Activated T-helper 1 cell treated with Interleukin-2 at 50 U/mL for 16 hours (primary cell): Measurements from ENCODE around the gene ADNP2.
A peak's percentile ranks its signal among the peaks of the same experiment; 100 is the strongest.

ENCODE experiments used
- DNase-seq: peaks from one replicate; pipeline ENCODE4 v3.0.0-alpha.2; 2020; ENCODE audit warnings: low read depth

Gene ADNP2

GRCh38 chr18:80108739-80109675, at the start of gene ADNP2:
ADNP2 (plus strand) TSS chr18:80109262; CDS start chr18:80117543, 8,281 bp downstream.
- DNase-seq, result peak; percentile 61

- DNase-seq, result no peak
These were observed 49.1 kb upstream of the ADNP2 start for GRCh38 chr18:80059945-80060344.

- DNase-seq, result no peak
These were observed 43.4 kb upstream of the ADNP2 start for GRCh38 chr18:80065705-80066104.

GRCh38 chr18:80067321-80067720, 41.7 kb upstream of the ADNP2 start:
- no peak for DNase-seq

GRCh38 chr18:80067897-80068296, 41.2 kb upstream of the ADNP2 start:
- no peak for DNase-seq

GRCh38 chr18:80068571-80069272, 40.3 kb upstream of the ADNP2 start:
- DNase-seq, result no peak

GRCh38 chr18:80070825-80071224, 38.2 kb upstream of the ADNP2 start:
- DNase-seq, result no peak

- no peak for DNase-seq
These were observed 34.9 kb upstream of the ADNP2 start for GRCh38 chr18:80074183-80074582.

- DNase-seq, result no peak
These were observed 34.4 kb upstream of the ADNP2 start for GRCh38 chr18:80074697-80075096.

GRCh38 chr18:80075940-80076339, 33.1 kb upstream of the ADNP2 start:
- no peak for DNase-seq

GRCh38 chr18:80076379-80076778, 32.7 kb upstream of the ADNP2 start:
- DNase-seq, result no peak

- DNase-seq, result no peak
These were observed 31.2 kb upstream of the ADNP2 start for GRCh38 chr18:80077873-80078272.

- DNase-seq, result no peak
These were observed 22.8 kb upstream of the ADNP2 start for GRCh38 chr18:80086281-80086680.

GRCh38 chr18:80088036-80088435, 21.0 kb upstream of the ADNP2 start:
- DNase-seq, result no peak

GRCh38 chr18:80088823-80089222, 20.2 kb upstream of the ADNP2 start:
- no peak for DNase-seq

GRCh38 chr18:80095414-80095813, 13.6 kb upstream of the ADNP2 start:
- DNase-seq, result no peak

GRCh38 chr18:80096032-80096565, 13.0 kb upstream of the ADNP2 start:
- DNase-seq, result no peak

- DNase-seq, result no peak
These were observed 11.9 kb upstream of the ADNP2 start for GRCh38 chr18:80097201-80097600.

- DNase-seq, result no peak
These were observed 5.8 kb upstream of the ADNP2 start for GRCh38 chr18:80103231-80103630.

GRCh38 chr18:80104364-80104779, 4.7 kb upstream of the ADNP2 start:
- DNase-seq, result no peak

GRCh38 chr18:80105369-80106167, 3.5 kb upstream of the ADNP2 start:
- no peak for DNase-seq

GRCh38 chr18:80106482-80107051, 2.5 kb upstream of the ADNP2 start:
- no peak for DNase-seq
